OCI-LY1 (cell line): ENCODE data around the gene B3GALT5.

Experiments
- CTCF ChIP-seq: fragments of 200-600 bp; sonication (generic), shearing (Covaris generic); IDR thresholded peaks from 2 replicates; pipeline ENCODE4 v1.5.1; 2017; ENCODE audit warnings: mild to moderate bottlenecking, antibody characterized with exemption, low read length, moderate library complexity, mixed read lengths
- EZH2 ChIP-seq: fragments of 200-600 bp; sonication (generic), shearing (Covaris generic); IDR thresholded peaks from 2 replicates; pipeline ENCODE4 v1.8.0; 2017; ENCODE audit warnings: borderline replicate concordance, mixed run types, mild to moderate bottlenecking, antibody characterized with exemption, low read length, moderate library complexity, mixed read lengths

GRCh38 chr21:39700318-39700717 is 87.6 kb downstream of the B3GALT5 start:
- TF ChIP-seq CTCF (no peak), EZH2 (no peak)
